Panc1 (cell line): ENCODE results near the gene NFE2L1.

Experiments used
- POLR2AphosphoS5 ChIP-seq: IDR thresholded peaks from 2 replicates; pipeline ENCODE4 v1.6.1; 2012; ENCODE audit warnings: mild to moderate bottlenecking, low read depth, low read length, moderate library complexity
- TF ChIP-seq, protein P1 (sequence below), 2 experiments: IDR thresholded peaks; 2 replicates each; pipeline ENCODE4 v1.6.1; 2011 to 2012; ENCODE audit warnings: low read depth in 2 of 2, control low read depth in 1 of 2, low read length in 1 of 2, mild to moderate bottlenecking in 1 of 2, moderate library complexity in 1 of 2; ENCODE audit not compliant: insufficient read depth in 1 of 2
- TF ChIP-seq, protein P2 (sequence below): fragments of 450-650 bp; IDR thresholded peaks from 2 replicates; pipeline ENCODE4 v1.5.1; 2017; ENCODE audit warnings: mild to moderate bottlenecking

DNA sequence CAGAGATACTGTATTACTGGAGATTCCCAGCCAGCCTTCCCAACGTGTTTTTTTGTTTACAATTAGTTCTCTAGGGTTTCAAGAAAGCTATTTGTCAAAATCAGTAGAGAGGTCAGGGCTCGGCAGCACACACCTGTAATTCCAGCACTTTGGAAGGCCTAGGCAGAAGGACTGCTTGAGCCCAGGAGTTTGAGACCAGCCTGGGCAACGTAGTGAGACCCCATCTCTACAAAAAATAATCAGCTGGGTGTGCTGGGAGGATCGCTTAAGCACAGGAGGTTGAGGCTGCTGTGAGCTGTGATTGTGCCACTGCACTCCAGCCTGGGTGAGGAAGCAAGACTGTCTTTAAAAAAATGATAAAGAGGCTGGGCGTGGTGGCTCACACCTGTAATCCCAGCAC, 33.7 kb downstream of the NFE2L1 start:
- TF ChIP-seq, protein P1, sequence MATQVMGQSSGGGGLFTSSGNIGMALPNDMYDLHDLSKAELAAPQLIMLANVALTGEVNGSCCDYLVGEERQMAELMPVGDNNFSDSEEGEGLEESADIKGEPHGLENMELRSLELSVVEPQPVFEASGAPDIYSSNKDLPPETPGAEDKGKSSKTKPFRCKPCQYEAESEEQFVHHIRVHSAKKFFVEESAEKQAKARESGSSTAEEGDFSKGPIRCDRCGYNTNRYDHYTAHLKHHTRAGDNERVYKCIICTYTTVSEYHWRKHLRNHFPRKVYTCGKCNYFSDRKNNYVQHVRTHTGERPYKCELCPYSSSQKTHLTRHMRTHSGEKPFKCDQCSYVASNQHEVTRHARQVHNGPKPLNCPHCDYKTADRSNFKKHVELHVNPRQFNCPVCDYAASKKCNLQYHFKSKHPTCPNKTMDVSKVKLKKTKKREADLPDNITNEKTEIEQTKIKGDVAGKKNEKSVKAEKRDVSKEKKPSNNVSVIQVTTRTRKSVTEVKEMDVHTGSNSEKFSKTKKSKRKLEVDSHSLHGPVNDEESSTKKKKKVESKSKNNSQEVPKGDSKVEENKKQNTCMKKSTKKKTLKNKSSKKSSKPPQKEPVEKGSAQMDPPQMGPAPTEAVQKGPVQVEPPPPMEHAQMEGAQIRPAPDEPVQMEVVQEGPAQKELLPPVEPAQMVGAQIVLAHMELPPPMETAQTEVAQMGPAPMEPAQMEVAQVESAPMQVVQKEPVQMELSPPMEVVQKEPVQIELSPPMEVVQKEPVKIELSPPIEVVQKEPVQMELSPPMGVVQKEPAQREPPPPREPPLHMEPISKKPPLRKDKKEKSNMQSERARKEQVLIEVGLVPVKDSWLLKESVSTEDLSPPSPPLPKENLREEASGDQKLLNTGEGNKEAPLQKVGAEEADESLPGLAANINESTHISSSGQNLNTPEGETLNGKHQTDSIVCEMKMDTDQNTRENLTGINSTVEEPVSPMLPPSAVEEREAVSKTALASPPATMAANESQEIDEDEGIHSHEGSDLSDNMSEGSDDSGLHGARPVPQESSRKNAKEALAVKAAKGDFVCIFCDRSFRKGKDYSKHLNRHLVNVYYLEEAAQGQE (IDR thresholded peaks at IDR 0.05; ENCODE audit: insufficient read depth in 1 of 2, low read depth in 2 of 2, low read length in 1 of 2), result no peak
- TF ChIP-seq, protein P2, sequence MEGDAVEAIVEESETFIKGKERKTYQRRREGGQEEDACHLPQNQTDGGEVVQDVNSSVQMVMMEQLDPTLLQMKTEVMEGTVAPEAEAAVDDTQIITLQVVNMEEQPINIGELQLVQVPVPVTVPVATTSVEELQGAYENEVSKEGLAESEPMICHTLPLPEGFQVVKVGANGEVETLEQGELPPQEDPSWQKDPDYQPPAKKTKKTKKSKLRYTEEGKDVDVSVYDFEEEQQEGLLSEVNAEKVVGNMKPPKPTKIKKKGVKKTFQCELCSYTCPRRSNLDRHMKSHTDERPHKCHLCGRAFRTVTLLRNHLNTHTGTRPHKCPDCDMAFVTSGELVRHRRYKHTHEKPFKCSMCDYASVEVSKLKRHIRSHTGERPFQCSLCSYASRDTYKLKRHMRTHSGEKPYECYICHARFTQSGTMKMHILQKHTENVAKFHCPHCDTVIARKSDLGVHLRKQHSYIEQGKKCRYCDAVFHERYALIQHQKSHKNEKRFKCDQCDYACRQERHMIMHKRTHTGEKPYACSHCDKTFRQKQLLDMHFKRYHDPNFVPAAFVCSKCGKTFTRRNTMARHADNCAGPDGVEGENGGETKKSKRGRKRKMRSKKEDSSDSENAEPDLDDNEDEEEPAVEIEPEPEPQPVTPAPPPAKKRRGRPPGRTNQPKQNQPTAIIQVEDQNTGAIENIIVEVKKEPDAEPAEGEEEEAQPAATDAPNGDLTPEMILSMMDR, result no peak
- TF ChIP-seq POLR2AphosphoS5, result no peak
